GM12891 (cell line): ENCODE data around the gene ABCG5.
A peak's percentile ranks its signal among the peaks of the same experiment; 100 is the strongest.

ENCODE experiments used
- DNase-seq: peaks from one replicate; pipeline ENCODE4 v3.0.0; 2011; ENCODE audit warnings: low spot score; ENCODE audit not compliant: insufficient read length
- FAIRE-seq: peaks from 2 replicates; lab custom pipeline; 2011; peaks lifted over from hg19 to GRCh38; lab: Jason Lieb, UNC
- PAX5 ChIP-seq: IDR thresholded peaks from 2 replicates; pipeline ENCODE4 v1.6.1; 2011; ENCODE audit warnings: low read length, moderate library complexity, mild to moderate bottlenecking; ENCODE audit not compliant: insufficient read depth, severe bottlenecking
- POLR2A ChIP-seq: IDR thresholded peaks from 2 replicates; pipeline ENCODE4 v1.6.1; 2011; ENCODE audit warnings: low read depth, low read length, control low read depth
- POLR2AphosphoS5 ChIP-seq: IDR thresholded peaks from 2 replicates; pipeline ENCODE4 v1.6.1; 2011; ENCODE audit warnings: low read depth, low read length, control low read depth
- POU2F2 ChIP-seq: IDR thresholded peaks from 2 replicates; pipeline ENCODE4 v1.6.1; 2011; ENCODE audit warnings: low read depth, mild to moderate bottlenecking, control low read depth, low read length, moderate library complexity
- SPI1 ChIP-seq: IDR thresholded peaks from 2 replicates; pipeline ENCODE4 v1.6.1; 2011; ENCODE audit warnings: low read depth, low read length, control low read depth
- TAF1 ChIP-seq: IDR thresholded peaks from 2 replicates; pipeline ENCODE4 v1.6.1; 2011; ENCODE audit warnings: low read depth, low read length, control low read depth

ABCG5 gene

GRCh38 chr2:43773876-43774613, 64.6 kb downstream of the ABCG5 start, which contains the start of gene DYNC2LI1:
Gene DYNC2LI1, plus strand, starts transcription at chr2:43774039. Its CDS starts 100 bp downstream, at chr2:43774139.
- TF ChIP-seq TAF1 (no peak), POLR2AphosphoS5 (no peak), SPI1 (no peak), PAX5 (no peak), POU2F2 (no peak), POLR2A (no peak)
- FAIRE-seq = peak; percentile 95
- peak; percentile 73 for DNase-seq

- DNase-seq = no peak
- FAIRE-seq = no peak
These were observed 72.6 kb downstream of the ABCG5 start for GRCh38 chr2:43766006-43766405.

GRCh38 chr2:43764086-43764705, 74.4 kb downstream of the ABCG5 start:
- TF ChIP-seq POLR2A (no peak), TAF1 (no peak), SPI1 (no peak), POLR2AphosphoS5 (no peak), POU2F2 (no peak), PAX5 (no peak)
- DNase-seq (no peak), FAIRE-seq (no peak)

More at GRCh38 chr2:43766006-43766405, 72.6 kb downstream of the ABCG5 start:
- TF ChIP-seq POLR2A (no peak), PAX5 (no peak), POLR2AphosphoS5 (no peak), TAF1 (no peak), SPI1 (no peak), POU2F2 (no peak)

GRCh38 chr2:43763091-43763490, 75.5 kb downstream of the ABCG5 start:
- DNase-seq (no peak), FAIRE-seq (no peak)
- TF ChIP-seq POLR2A = no peak
- no peak for TF ChIP-seq POLR2AphosphoS5
- TF ChIP-seq PAX5 = no peak
- no peak for TF ChIP-seq TAF1
- TF ChIP-seq POU2F2 = no peak
- no peak for TF ChIP-seq SPI1
